Panc1 (cell line): ENCODE results near the gene CTLA4. TPM values are rescaled to one million over a fixed set of nuclear protein-coding genes. Genes with fewer than 3 reads are reported as not detected.

Experiments used
- ATAC-seq: fragments of 200-7000 bp; cut with Tn5 transposase; 2 replicates; pipeline ENCODE4 v1.9.1; 2020; ENCODE audit warnings: mild to moderate bottlenecking, moderate library complexity
- BruUV-seq: library from RNA; stranded (reverse); fragments of 400-500 nt; replicated peaks from 2 replicates; lab custom pipeline; 2021; lab: Mats Ljungman, UMichigan
- CTCF ChIA-PET: fragments of 300-600 bp; sonication (Branson Sonifier 250); formaldehyde crosslinking; loops from one replicate; lab custom pipeline; 2022; ENCODE audit warnings: antibody characterized with exemption; lab: Charles Lee
- POLR2A ChIA-PET: fragments of 300-600 bp; sonication (Branson Sonifier 250); formaldehyde crosslinking; loops from one replicate; lab custom pipeline; 2022; ENCODE audit warnings: antibody characterized with exemption; lab: Charles Lee
- DNase-seq: peaks from one replicate; pipeline ENCODE4 v3.0.0-alpha.2; 2010; ENCODE audit warnings: low read depth, low spot score
- H3K27ac ChIP-seq: 2 replicates; pipeline ENCODE4 v1.5.1; 2011; ENCODE audit warnings: mild to moderate bottlenecking, low read length, inconsistent platforms
- H3K27me3 ChIP-seq: fragments of 200-500 bp; sonication (Bioruptor generic); 2 replicates; pipeline ENCODE4 v1.6.0; 2014; ENCODE audit warnings: low read length, inconsistent platforms; ENCODE audit not compliant: control insufficient read depth, insufficient read depth
- H3K36me3 ChIP-seq: fragments of 200-500 bp; sonication (Bioruptor generic); 2 replicates; pipeline ENCODE4 v1.5.1; 2014; ENCODE audit warnings: inconsistent platforms, mild to moderate bottlenecking, low read length, moderate library complexity; ENCODE audit not compliant: control insufficient read depth, insufficient read depth
- H3K4me1 ChIP-seq: 2 replicates; pipeline ENCODE4 v1.5.1; 2011; ENCODE audit warnings: inconsistent platforms, mild to moderate bottlenecking, low read length, moderate library complexity; ENCODE audit not compliant: control insufficient read depth, insufficient read depth
- H3K4me3 ChIP-seq, 2 experiments: 2 replicates each; pipeline ENCODE4 v1.5.1; 2011 to 2012; ENCODE audit warnings: low read depth in 2 of 2, low read length in 2 of 2, mild to moderate bottlenecking in 2 of 2, inconsistent platforms in 1 of 2, moderate library complexity in 1 of 2
- H3K9me3 ChIP-seq: fragments of 200-500 bp; sonication (Bioruptor generic); 2 replicates; pipeline ENCODE4 v1.5.1; 2014; ENCODE audit warnings: low read depth, mild to moderate bottlenecking, inconsistent platforms, low read length, moderate library complexity; ENCODE audit not compliant: control insufficient read depth, insufficient read depth
- POLR2AphosphoS5 ChIP-seq: IDR thresholded peaks from 2 replicates; pipeline ENCODE4 v1.6.1; 2012; ENCODE audit warnings: mild to moderate bottlenecking, low read depth, low read length, moderate library complexity
- SIN3A ChIP-seq: IDR thresholded peaks from 2 replicates; pipeline ENCODE4 v1.6.1; 2012; ENCODE audit warnings: low read depth, mild to moderate bottlenecking, low read length, moderate library complexity, borderline replicate concordance; ENCODE audit not compliant: insufficient read depth
- TCF7L2 ChIP-seq: IDR thresholded peaks from 2 replicates; pipeline ENCODE4 v1.6.1; 2011; ENCODE audit warnings: mild to moderate bottlenecking, low read depth, low read length, inconsistent platforms
- in situ Hi-C: cut with HindIII; loops from 2 replicates; pipeline ENCODE4 v1.10.0; 2016; ENCODE audit warnings: low sequenced_read_pairs, low pct_unique_long_range_greater_than_20kb
- intact Hi-C: fragments of 100-400 bp; cut with micrococcal nuclease; formaldehyde crosslinking; loops from one replicate; pipeline ENCODE4 v1.10.0; 2022; ENCODE audit not compliant: unreplicated experiment
- total RNA-seq: library from RNA; stranded (reverse); gene quantifications from one replicate; pipeline ENCODE4 v1.2.1, GENCODE V29; 2021; ENCODE audit not compliant: unreplicated experiment
- TF ChIP-seq, protein P1 (sequence below): fragments of 450-650 bp; IDR thresholded peaks from 2 replicates; pipeline ENCODE4 v1.5.1; 2017; ENCODE audit warnings: mild to moderate bottlenecking
- TF ChIP-seq, protein P2 (sequence below), 2 experiments: IDR thresholded peaks; 2 replicates each; pipeline ENCODE4 v1.6.1; 2011 to 2012; ENCODE audit warnings: low read depth in 2 of 2, control low read depth in 1 of 2, low read length in 1 of 2, mild to moderate bottlenecking in 1 of 2, moderate library complexity in 1 of 2; ENCODE audit not compliant: insufficient read depth in 1 of 2

CTLA4 gene
- total RNA-seq, 1 experiment from 2014 or later: 0.08 TPM

GRCh38 chr2:203905656-203906055 is 38.1 kb downstream of the CTLA4 start:
- H3K27me3 ChIP-seq: no peaks in the 10 kb centered on the region
- CTCF ChIA-PET: no interaction called here
- H3K9me3 ChIP-seq: no peaks in the 10 kb centered on the region
- no peaks in the 10 kb centered on the region for H3K36me3 ChIP-seq
- ATAC-seq (no peak), DNase-seq (no peak)
- H3K27ac ChIP-seq: no peak overlapping the region
- in situ Hi-C loops (no loop called here), intact Hi-C loops (loop anchor here (10.0 kb wide), 1 partner anchor 241 kb away; no protein-coding TSS in a partner anchor)
- POLR2A ChIA-PET: no interaction called here
- BruUV-seq: no TSS peak
- H3K4me1 ChIP-seq: no peaks in the 10 kb centered on the region
- no peak overlapping the region for H3K4me3 ChIP-seq
- TF ChIP-seq, protein P1, sequence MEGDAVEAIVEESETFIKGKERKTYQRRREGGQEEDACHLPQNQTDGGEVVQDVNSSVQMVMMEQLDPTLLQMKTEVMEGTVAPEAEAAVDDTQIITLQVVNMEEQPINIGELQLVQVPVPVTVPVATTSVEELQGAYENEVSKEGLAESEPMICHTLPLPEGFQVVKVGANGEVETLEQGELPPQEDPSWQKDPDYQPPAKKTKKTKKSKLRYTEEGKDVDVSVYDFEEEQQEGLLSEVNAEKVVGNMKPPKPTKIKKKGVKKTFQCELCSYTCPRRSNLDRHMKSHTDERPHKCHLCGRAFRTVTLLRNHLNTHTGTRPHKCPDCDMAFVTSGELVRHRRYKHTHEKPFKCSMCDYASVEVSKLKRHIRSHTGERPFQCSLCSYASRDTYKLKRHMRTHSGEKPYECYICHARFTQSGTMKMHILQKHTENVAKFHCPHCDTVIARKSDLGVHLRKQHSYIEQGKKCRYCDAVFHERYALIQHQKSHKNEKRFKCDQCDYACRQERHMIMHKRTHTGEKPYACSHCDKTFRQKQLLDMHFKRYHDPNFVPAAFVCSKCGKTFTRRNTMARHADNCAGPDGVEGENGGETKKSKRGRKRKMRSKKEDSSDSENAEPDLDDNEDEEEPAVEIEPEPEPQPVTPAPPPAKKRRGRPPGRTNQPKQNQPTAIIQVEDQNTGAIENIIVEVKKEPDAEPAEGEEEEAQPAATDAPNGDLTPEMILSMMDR: no peak
- TF ChIP-seq SIN3A: no peak
- TF ChIP-seq, protein P2, sequence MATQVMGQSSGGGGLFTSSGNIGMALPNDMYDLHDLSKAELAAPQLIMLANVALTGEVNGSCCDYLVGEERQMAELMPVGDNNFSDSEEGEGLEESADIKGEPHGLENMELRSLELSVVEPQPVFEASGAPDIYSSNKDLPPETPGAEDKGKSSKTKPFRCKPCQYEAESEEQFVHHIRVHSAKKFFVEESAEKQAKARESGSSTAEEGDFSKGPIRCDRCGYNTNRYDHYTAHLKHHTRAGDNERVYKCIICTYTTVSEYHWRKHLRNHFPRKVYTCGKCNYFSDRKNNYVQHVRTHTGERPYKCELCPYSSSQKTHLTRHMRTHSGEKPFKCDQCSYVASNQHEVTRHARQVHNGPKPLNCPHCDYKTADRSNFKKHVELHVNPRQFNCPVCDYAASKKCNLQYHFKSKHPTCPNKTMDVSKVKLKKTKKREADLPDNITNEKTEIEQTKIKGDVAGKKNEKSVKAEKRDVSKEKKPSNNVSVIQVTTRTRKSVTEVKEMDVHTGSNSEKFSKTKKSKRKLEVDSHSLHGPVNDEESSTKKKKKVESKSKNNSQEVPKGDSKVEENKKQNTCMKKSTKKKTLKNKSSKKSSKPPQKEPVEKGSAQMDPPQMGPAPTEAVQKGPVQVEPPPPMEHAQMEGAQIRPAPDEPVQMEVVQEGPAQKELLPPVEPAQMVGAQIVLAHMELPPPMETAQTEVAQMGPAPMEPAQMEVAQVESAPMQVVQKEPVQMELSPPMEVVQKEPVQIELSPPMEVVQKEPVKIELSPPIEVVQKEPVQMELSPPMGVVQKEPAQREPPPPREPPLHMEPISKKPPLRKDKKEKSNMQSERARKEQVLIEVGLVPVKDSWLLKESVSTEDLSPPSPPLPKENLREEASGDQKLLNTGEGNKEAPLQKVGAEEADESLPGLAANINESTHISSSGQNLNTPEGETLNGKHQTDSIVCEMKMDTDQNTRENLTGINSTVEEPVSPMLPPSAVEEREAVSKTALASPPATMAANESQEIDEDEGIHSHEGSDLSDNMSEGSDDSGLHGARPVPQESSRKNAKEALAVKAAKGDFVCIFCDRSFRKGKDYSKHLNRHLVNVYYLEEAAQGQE (IDR thresholded peaks at IDR 0.05; ENCODE audit: insufficient read depth in 1 of 2, low read depth in 2 of 2, low read length in 1 of 2): no peak
- no peak for TF ChIP-seq TCF7L2
- TF ChIP-seq POLR2AphosphoS5: no peak

- no peak overlapping the region for H3K27ac ChIP-seq
- H3K4me3 ChIP-seq: no peak overlapping the region
- ChIA-PET CTCF (no interaction called here), POLR2A (no interaction called here)
- H3K27me3 ChIP-seq: no peaks in the 10 kb centered on the region
- ATAC-seq (no peak), DNase-seq (no peak)
- in situ Hi-C loops (no loop called here), intact Hi-C loops (loop anchor here (10.0 kb wide), 1 partner anchor 243 kb away; no protein-coding TSS in a partner anchor)
- no peaks in the 10 kb centered on the region for H3K36me3 ChIP-seq
- TF ChIP-seq, protein P1: no peak
- TF ChIP-seq TCF7L2 (no peak), SIN3A (no peak), POLR2AphosphoS5 (no peak)
- TF ChIP-seq, protein P2 (IDR thresholded peaks at IDR 0.05; ENCODE audit: insufficient read depth in 1 of 2, low read depth in 2 of 2, low read length in 1 of 2): no peak
- BruUV-seq: no TSS peak
- no peaks in the 10 kb centered on the region for H3K9me3 ChIP-seq
- no peaks in the 10 kb centered on the region for H3K4me1 ChIP-seq
Measured at GRCh38 chr2:203908066-203908796, 40.7 kb downstream of the CTLA4 start.
